ENCODE measurements around the gene ZNF804B. TPM values are rescaled to one million over a fixed set of nuclear protein-coding genes. Genes with fewer than 3 reads are reported as not detected.

ZNF804B gene
- total RNA-seq, 1 donor from 2014 or later = not detected

- Mint-ChIP-seq H3K27me3 (ENCODE audit: unreplicated experiment) (no peaks in the 10 kb centered on the region), H3K4me3 (ENCODE audit: unreplicated experiment) (no peak overlapping the region), H3K36me3 (ENCODE audit: unreplicated experiment) (no peaks in the 10 kb centered on the region), H3K9me3 (ENCODE audit: unreplicated experiment) (peaks cover 4% of the 10 kb centered on the region), H3K4me1 (ENCODE audit: unreplicated experiment) (no peaks in the 10 kb centered on the region), H3K27ac (ENCODE audit: unreplicated experiment) (no peak overlapping the region)
- TF ChIP-seq, protein P1, sequence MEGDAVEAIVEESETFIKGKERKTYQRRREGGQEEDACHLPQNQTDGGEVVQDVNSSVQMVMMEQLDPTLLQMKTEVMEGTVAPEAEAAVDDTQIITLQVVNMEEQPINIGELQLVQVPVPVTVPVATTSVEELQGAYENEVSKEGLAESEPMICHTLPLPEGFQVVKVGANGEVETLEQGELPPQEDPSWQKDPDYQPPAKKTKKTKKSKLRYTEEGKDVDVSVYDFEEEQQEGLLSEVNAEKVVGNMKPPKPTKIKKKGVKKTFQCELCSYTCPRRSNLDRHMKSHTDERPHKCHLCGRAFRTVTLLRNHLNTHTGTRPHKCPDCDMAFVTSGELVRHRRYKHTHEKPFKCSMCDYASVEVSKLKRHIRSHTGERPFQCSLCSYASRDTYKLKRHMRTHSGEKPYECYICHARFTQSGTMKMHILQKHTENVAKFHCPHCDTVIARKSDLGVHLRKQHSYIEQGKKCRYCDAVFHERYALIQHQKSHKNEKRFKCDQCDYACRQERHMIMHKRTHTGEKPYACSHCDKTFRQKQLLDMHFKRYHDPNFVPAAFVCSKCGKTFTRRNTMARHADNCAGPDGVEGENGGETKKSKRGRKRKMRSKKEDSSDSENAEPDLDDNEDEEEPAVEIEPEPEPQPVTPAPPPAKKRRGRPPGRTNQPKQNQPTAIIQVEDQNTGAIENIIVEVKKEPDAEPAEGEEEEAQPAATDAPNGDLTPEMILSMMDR (IDR thresholded peaks at IDR 0.05) = no peak
- DNase-seq (ENCODE audit: extremely low spot score, unreplicated experiment) = no peak
These were observed 506.1 kb downstream of the ZNF804B start for GRCh38 chr7:89265631-89266030.

- Mint-ChIP-seq H3K4me3 (ENCODE audit: unreplicated experiment) (no peak overlapping the region), H3K4me1 (ENCODE audit: unreplicated experiment) (no peaks in the 10 kb centered on the region), H3K27ac (ENCODE audit: unreplicated experiment) (no peak overlapping the region), H3K36me3 (ENCODE audit: unreplicated experiment) (no peaks in the 10 kb centered on the region), H3K9me3 (ENCODE audit: unreplicated experiment) (peaks cover 7% of the 10 kb centered on the region), H3K27me3 (ENCODE audit: unreplicated experiment) (no peaks in the 10 kb centered on the region)
- no peak for DNase-seq (ENCODE audit: extremely low spot score, unreplicated experiment)
- TF ChIP-seq, protein P1 (IDR thresholded peaks at IDR 0.05) = no peak
These were observed 523.8 kb downstream of the ZNF804B start for GRCh38 chr7:89283302-89283701.

- Mint-ChIP-seq H3K9me3 (ENCODE audit: unreplicated experiment) (no peaks in the 10 kb centered on the region), H3K4me1 (ENCODE audit: unreplicated experiment) (no peaks in the 10 kb centered on the region), H3K27ac (ENCODE audit: unreplicated experiment) (no peak overlapping the region), H3K27me3 (ENCODE audit: unreplicated experiment) (no peaks in the 10 kb centered on the region), H3K4me3 (ENCODE audit: unreplicated experiment) (no peak overlapping the region), H3K36me3 (ENCODE audit: unreplicated experiment) (no peaks in the 10 kb centered on the region)
- TF ChIP-seq, protein P1 (IDR thresholded peaks at IDR 0.05) = no peak
- no peak for DNase-seq (ENCODE audit: extremely low spot score, unreplicated experiment)
These were observed 549.0 kb downstream of the ZNF804B start for GRCh38 chr7:89308535-89308934.

- H3K27ac Mint-ChIP-seq (ENCODE audit: unreplicated experiment) = no peak overlapping the region
- H3K4me3 Mint-ChIP-seq (ENCODE audit: unreplicated experiment) = no peak overlapping the region
- DNase-seq (ENCODE audit: extremely low spot score, unreplicated experiment) = no peak
- no peaks in the 10 kb centered on the region for H3K36me3 Mint-ChIP-seq (ENCODE audit: unreplicated experiment)
- no peaks in the 10 kb centered on the region for H3K4me1 Mint-ChIP-seq (ENCODE audit: unreplicated experiment)
- TF ChIP-seq, protein P1 (IDR thresholded peaks at IDR 0.05) = no peak
- H3K27me3 Mint-ChIP-seq (ENCODE audit: unreplicated experiment) = no peaks in the 10 kb centered on the region
- peaks cover 7% of the 10 kb centered on the region for H3K9me3 Mint-ChIP-seq (ENCODE audit: unreplicated experiment)
These were observed 552.4 kb downstream of the ZNF804B start for GRCh38 chr7:89311886-89312285.

DNA sequence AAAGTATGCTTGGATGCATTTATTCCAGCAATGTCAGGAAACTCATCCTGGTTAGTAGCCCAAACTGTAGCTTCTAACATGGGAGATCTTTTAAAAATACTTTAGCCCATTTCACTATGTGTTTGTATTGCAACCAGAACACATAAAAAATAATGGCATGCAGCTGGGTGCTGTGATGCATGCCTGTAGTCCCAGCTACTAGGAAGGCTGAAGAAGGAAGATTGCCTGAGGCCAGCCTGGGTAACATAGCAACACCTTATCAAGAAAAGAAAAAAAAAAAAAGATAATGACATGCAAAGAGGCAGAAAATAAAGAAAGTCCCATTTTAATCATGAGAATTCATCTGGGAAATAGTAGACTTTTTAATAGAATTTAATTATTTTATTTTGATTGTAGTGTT, 553.1 kb downstream of the ZNF804B start:
- Mint-ChIP-seq H3K4me3 (ENCODE audit: unreplicated experiment) (no peak overlapping the region), H3K36me3 (ENCODE audit: unreplicated experiment) (no peaks in the 10 kb centered on the region), H3K27me3 (ENCODE audit: unreplicated experiment) (no peaks in the 10 kb centered on the region), H3K9me3 (ENCODE audit: unreplicated experiment) (peaks cover 7% of the 10 kb centered on the region), H3K27ac (ENCODE audit: unreplicated experiment) (no peak overlapping the region), H3K4me1 (ENCODE audit: unreplicated experiment) (no peaks in the 10 kb centered on the region)
- no peak for DNase-seq (ENCODE audit: extremely low spot score, unreplicated experiment)
- TF ChIP-seq, protein P1 (IDR thresholded peaks at IDR 0.05) = no peak
